HUDEP-2 (cell line): Measurements from ENCODE around the gene B4GALNT3.
A peak's percentile ranks its signal among the peaks of the same experiment; 100 is the strongest.

ENCODE experiments used
- DNase-seq, 76 experiments: peaks; one replicate each; lab custom pipeline; 2025; ENCODE audit not compliant: unreplicated experiment in 76 of 76; lab: John Stamatoyannopoulos, UW

Gene B4GALNT3

DNA sequence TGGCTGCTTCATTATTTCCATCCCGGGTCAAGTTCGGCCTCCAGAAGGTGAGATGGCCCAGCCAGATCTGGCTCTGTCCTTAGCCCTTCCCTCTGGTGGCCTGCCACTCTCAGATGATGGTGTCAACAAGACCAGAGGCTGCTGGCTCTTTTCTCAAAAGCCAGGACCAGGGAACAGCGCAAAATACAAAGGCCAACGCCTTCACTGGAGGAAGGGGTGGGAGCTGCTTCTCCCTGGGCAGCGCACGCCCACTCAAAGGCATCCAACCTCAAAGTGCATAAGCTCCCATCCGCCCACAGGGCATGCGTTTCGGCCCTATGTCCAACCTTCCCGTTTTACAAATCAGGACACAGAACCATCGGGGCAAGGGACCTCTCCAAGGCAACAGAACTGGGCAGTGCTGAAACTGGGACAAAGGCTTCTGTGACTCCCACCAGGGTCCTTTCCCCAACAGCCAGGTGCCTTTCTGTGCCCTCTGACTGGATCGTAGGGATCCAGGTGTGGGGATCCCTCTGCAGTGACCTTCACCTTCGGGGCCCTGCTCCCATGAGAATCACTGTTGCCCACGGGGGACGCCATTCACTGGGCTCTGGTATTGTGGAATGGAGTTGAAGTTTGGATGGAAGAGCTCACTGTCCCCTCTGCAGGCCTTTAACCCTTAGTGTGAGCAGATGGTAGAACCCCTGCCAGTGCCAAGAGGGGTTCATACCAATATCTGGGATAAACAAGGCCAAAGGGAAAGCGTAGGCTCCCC is 126.8 kb downstream of the B4GALNT3 start:
- DNase-seq, result no peak

DNA sequence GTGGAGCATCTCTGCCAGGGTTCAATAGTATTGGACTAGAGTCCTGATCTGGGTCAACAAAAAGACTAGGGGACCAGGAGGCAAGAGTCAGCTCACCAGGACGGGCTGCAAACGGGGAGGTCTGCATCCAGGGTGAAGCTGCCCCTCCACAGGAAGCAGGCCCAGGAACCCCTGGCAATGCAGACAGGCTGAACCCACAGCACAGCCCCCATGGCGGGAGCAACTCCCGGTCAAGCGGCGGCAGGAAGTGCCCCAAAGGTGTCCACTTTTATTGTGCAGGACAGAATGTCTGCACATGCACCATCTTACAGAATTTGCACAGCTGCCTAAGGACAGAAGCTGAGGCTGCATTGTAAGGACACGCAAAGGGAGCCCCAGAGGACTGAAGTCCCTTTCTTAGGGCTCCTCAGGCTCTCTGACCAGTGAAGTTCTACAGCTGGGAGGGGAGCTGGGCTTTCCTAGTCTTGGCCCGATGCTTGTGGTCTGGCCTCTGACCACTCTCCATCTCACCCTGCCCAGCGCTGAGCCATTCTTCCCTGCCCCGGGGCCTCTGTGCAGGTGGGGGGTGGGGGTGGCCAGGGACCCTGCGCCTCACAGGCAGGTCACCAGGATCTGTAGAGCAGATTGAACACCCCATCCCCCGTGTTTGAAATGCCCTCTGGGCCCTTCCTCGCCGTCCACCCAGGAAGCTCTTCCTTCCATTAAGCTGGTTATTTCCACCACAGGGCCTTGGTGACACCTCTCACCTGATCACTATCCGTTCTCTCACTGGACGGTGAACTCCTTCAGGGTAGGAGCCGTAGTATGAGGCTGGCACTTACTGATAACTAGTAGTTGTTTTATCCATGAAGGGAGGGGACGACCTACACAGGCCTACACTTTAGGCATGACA is 127.6 kb downstream of the B4GALNT3 start:
- peak in 44 of 76 experiments; percentile 10 to 73 (median 38) for DNase-seq

DNA sequence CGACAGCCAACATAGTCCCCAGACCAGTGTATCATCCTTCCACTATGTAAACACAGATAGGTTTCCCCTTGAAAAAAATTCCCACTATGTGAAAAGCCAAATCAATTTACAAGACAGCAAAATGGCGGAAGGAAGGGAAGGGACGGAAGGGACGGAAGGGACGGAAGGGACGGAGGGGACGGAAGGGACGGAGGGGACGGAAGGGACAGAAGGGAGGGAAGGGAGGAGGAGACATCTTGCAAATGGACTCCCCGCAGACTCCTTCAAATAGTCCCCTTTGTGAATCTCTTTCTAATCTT is 128.2 kb downstream of the B4GALNT3 start:
- no peak for DNase-seq

DNA sequence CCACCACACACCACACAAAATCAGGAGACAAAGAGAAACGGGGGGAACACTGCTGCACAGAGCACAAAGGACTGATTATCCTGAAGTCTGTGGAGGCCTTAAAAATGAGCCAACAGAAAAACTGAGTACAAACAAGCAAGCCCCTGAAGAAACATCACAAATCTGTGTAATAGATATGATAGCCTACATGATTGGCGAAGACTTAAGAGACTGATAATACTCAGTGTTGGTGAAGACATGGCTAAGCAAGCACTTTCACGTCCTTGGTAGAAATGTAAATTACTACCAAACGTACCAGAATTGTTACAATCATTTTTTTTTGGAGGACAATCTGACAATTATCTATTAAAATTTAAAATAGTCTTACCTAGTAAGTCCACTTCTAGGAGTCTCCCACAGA is 128.9 kb downstream of the B4GALNT3 start:
- DNase-seq, result no peak

DNA sequence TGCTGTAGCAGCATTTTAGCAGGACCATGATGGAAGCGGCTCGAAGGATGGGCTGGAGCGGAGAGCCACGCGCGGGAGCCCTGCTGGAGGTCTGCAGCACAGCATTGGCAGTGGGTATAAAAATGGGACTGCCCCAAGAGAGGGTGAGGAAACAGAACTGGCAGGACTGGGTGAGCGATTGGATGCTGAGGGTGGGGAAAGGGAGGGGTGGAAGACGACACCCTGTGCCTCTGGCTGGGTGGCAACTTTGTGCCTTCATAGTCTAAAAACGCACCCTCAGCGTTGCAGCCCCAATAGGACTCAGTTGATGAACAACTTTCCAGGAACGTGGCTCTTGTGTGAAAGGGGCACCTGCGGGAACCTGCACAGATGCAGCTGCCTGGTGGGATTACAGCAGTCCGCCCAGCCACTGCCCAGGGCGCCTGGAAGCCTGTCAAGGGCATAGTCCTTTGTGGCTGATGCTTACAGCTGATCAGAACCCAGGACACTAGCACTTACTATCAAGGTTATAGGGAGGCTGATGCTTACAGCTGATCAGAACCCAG is 130.5 kb downstream of the B4GALNT3 start:
- peak in 45 of 76 experiments; percentile 10 to 74 (median 46) for DNase-seq

DNA sequence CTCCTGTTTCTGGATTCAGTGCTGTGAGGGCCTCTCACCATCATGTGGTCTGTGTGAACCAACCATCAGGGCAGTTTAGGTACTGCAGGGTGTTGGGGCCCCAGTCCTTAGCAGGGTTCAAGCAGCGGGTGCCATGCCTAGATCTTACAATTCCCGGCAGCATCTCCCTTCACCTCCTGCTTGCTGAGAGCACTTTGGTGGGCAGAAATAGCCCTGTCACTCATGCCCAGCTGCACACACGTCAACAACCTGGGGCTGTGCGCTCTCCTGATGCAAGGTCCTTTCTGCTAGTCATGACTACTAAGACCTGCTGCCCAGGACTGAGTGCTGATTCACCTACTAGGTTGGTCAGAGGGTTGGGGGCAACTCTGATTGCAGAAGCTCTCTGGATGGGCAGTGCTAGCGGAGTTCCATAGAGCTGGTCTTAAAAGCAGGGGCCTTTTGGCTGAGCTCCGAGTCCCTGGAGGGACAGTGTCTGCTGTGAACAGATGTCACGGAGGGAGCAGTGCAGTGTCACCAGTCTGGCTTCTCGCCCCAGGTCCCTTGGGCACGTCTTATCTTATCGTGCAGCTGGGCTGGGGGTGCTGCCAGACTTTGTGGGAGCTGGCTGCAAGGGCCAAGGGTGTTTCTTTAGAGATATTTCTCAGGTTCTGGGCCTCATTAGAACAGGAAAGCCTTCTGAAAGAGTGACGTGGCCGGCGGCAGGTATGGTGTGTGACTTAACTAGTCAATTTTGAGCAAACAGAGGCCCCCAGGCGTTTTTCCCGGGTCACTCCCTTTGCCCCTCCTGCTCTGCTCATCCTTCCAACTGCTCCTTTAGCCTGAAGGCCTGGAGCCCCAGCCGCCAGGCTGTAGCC is 131.7 kb downstream of the B4GALNT3 start:
- peak; percentile 78 to 99 (median 98) for DNase-seq

DNA sequence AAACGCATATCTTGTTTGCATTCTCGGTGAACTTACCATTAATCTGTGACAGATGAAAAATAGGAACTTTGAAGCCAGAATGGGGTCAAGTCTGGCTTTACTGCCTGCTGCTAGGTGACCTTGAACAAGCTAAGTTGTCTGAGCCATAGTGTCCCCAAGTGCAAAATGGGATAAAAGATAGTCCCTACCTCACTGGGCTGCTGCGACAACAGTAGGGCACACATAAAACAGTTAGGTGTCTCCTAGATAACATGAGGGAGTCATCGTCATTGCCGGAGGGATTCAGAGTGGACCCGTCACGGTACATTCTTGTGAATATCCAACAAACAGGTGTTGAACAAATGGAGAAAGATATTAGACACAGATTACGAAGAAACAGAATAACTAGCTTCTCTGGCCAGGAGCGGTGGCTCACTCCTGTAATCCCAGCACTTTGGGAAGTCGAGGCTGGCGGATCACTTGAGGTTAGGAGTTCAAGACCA is 132.3 kb downstream of the B4GALNT3 start:
- peak in 33 of 76 experiments; percentile 26 to 84 (median 61) for DNase-seq

DNA sequence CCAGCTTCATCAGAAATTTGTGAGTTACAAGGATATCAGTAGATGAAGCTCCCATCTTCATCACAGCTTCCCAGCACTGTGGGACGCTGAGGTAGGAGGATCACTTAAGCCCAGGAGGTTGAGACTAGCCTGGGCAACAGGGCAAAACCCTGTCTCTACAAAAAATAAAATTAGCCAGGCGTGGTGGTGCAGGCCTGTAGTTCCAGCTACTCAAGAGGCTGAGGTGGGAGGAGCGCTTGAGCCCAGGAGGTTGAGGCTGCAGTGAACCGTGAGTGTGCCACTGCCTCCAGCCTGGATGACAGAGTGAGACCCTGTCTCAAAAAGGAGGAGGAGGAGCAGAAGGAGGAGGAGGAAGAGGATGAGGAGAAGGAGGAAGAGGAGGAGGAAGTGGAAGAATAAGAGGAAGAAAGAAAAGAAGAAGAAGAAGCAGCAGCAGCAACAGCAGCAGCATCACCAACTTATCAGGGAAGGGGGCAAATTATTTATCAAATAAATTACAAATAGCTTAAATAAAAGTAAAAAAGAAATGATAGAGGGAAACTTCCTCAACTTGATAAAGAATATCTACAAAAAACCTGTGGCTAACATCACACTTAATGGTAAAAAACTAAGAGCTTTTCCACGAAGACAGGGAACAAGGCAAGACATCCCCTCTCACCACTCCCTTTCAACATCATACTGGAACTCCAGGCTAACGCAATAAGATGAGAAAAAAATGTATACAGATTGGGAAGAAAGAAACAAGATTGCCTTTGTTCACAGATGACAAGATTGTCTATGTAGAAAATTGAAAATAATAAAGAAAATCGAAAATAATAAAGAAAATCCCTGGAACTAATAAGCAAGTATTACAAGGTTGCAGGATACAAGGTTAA is 133.9 kb downstream of the B4GALNT3 start:
- no peak for DNase-seq

DNA sequence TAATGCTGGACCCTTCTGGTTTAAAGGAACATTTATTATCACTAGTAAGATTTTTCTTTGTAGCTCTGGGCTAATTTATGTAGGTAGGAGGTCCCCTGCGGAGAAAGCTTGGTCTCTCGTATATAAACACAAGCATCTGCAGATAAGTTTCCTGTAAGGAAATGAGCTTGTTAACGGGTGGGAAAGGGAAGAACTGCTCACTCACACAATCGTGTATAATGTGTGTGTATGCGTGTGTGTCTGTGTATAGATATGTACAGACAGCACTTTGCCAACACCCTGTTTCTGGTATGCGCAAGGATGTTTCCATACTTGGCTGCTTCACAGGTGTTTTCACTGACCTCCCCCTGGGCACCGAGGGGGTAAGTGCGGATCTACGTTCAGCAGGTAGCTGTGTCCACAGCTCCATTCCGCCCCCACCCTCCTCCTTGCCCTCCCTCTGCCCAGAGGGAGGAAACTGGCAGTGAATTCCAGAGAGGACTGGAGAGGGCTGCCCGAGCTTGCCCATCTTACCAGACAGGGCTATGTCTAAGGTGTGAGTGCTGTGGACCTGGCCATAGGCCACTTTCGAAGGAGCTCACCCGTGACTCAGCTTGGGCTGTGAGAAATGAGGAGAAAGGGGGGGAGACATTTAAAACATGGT is 138.3 kb downstream of the B4GALNT3 start:
- DNase-seq, result no peak

DNA sequence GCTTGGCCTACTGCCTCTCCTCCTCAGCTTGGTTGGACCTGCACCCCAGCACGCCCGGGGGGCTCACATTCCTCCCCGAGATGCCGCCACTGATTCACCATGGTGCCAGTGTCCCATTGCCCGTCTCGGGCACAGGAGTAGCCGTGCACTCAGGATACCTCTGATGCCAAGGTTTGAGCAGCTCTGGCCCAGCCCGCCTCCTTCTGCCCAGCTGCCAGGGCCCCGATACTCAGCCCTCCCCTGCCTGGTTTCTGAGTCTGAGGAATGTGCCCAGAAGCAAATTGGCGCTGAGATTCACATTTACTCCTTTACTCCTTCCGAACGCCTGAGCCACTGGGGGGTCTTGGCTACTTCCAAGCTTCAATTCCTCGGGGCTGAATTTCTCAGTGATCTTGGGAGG is 140.0 kb downstream of the B4GALNT3 start:
- no peak for DNase-seq

DNA sequence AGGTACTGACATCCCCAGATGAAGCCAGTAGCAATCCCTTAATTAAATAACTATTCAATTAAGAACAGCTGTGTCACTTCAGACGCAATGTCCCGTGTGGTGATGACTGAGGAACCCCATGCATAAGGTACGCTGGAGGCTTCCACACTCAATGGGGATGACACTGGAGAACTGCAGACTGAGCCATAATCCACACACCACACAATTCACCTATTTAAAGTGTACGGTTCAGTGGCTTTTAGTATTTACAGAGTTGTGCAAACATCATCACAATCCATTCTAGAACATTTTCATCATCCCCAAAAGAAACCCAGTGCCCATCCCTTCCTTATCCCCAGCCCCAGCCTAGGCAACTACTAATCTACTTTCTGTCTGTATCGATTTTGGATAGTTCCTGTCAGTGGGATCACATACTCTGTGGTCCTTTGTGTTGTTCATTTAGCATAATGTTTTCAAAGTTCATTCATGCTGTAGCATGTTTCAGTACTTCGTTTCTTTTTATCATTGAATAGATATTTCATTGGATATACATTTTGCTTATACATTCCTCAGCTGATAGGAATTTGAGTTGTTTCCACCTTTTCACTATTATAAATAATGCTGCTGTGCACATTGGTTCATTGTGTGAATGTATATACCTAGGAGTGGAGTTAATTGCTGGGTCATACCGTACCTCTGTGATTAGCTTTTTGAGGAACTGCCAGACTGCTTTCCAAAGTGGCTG is 142.4 kb downstream of the B4GALNT3 start:
- DNase-seq, result no peak

DNA sequence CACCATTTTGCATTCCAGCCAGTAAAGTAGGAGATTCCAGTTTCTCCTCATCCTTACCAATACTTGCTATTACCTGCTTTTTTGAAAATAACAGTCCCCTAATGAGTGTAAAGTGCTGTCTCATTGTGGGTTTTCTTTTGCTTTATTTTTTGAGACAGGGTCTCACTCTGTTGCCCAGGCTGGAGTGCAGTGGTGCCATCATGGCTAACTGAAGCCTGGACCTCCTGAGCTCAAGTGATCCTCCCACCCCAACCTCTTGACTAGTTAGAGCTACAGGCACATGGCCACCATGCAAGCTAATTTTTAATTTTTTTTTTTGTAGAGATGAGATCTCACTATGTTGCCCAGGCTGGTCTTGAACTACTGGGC is 142.9 kb downstream of the B4GALNT3 start:
- DNase-seq, result no peak

DNA sequence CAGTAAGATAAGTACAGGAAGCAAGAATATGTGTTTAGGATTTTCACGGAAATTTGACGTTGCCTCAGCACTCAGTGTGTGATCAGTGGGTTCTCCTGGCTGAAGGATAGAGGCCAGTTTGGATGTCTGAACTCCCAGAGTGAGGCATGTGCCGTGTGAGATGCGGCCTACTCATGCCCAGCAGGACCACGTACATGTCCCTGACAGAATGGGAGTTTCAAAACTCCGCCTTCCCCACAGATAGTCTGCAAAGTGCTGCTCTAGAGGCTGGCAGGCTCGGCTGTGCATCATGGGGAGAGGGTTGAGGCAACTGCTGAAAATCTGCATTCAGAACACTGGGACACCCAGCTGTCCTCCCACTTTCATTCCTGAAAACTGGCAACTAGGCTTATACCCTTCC is 145.2 kb downstream of the B4GALNT3 start:
- no peak for DNase-seq

DNA sequence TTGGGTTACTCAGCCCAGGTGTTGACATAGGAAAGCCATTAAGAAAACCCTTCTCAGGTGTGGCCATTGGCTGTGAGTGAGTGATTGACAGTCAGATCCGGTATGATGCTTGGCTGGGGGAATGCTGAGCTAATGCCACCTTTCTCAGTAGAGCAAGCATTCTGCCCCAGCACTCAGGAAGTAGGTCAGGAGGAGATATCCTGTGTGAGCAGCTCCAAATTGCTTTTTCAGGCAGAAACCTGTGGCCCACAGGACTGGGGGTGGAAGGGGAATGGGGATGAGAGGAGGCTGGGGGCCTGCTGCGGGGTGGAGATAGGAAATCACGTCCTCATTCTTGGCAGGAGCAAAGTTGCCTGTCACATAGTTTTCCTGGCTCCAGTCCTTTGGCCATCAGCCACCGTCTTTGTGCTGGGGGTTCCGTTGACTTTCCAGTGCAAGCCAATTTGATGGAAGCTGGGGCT is 147.8 kb downstream of the B4GALNT3 start:
- no peak for DNase-seq

DNA sequence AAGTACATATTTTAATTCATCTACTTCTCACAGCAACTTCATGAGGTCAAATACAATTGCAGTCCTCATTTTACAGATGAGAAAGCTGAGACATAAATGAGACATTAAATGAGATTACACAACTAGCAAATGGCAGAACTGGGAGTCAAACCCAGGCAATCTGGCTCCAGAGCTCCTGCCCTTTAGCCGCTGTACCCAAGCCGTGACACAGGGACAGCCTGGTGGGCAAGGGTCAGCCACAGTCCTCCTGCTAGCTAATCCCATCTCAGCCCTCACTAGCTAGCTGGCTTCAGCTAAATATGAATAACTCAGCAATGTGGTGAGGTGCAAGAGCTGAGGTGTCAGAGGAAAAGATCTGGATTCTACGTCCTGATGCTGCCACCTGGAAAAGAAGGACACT is 148.7 kb downstream of the B4GALNT3 start:
- no peak for DNase-seq

DNA sequence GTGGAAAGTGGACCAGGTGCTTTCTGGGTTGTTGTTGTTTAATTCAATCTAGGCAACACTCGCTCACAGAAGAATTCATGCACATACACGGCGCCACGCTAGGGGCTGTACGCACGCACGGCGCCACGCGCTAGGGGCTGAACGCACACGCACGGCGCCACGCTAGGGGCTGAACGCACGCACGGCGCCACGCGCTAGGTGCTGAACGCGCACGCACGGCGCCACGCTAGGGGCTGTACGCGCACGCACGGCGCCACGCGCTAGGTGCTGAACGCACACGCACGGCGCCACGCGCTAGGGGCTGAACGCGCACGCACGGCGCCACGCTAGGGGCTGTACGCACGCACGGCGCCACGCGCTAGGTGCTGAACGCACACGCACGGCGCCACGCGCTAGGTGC is 149.2 kb downstream of the B4GALNT3 start:
- no peak for DNase-seq

DNA sequence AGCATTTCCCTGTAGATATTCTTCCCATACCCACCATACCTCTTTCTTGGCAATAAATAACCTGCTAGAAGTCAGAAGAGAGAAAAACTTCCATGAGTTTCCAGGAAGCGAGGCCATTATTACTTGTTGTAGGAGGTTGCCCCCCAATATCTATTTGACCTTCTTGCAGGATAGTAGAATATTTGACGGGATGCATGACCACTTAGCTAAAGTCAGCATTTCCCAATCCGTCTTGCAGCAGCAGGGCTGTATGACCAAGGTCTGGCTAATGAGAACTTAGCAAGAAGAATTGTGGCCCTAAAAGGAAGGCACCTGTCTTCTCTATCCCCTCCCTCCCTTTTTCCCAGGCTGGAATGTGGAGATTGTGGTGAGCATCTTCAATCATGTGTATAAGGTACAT is 152.0 kb downstream of the B4GALNT3 start:
- no peak for DNase-seq

DNA sequence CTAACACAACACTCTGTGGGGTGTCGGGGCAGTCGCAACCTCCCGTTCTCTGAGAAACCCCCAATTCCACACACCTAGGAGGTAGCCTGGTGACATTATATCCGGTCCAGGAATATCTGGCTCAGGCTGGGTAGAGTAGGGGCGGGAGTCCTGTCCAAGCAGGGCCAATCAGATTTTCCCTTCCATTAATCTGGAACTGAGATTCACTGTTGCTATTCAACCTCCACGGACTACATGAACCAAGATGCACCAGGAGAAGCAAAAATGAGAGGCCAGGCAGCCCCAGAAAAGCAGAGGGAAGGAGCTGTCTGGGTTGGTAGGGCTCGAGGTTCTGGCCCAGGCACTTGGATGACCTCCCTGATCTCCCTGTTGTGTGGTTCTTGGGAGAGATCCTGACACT is 152.6 kb downstream of the B4GALNT3 start:
- DNase-seq, result no peak

DNA sequence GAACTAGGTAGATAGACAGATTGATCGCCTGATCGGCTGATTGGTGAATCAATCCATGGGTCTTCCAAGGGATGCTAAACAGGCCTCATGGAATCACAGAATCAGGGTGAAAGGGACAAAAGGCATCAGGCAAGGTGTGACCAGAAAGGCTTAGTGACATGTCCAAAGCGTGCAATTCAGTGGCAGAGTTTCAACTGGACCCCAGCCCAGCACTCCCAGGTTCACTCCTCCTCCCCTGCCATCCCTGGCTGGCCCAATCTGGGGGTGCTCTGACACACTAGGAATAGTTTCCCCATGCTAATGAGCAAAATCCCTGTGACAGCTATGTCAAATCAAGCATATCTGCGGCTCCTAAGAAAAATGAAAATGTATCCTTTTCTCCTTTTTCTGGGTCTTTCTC is 153.1 kb downstream of the B4GALNT3 start:
- DNase-seq, result no peak
